Fibroblast of pulmonary artery (primary cell): ENCODE results near the gene CDS2.

Experiments
- DNase-seq: peaks from one replicate; pipeline ENCODE4 v3.0.0-alpha.2; 2010; ENCODE audit warnings: low read depth
- H3K4me3 ChIP-seq: replicated peaks from 2 replicates; pipeline ENCODE4 v1.5.1; 2011; ENCODE audit warnings: low read depth, mild to moderate bottlenecking, control low read depth, low read length, moderate library complexity
- TF ChIP-seq, protein P1 (sequence below): IDR thresholded peaks from 2 replicates; pipeline ENCODE4 v1.5.1; 2011; ENCODE audit warnings: mild to moderate bottlenecking, control low read depth, low read length, inconsistent platforms; ENCODE audit errors: missing control alignments

The CDS2 gene

DNA sequence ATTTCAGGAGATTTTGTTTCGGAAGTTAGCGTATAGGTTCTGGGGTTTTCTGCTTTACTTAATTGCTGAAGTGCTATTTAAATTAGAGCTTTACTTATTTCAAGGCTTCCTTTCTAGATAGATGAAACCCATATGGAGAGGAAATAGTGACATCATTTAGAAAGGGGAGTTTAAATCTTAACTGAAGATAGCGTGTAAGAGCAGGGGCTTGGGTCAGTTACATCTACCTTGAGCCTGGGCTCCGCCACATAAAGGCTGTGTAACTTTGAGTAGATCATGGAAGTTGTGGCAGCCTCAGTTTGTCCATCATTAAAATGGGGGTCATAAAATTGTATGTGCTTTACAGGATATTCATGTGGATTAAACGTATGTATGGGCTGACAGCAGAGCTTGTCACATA, 4.7 kb downstream of the CDS2 start:
- no peak for DNase-seq
- TF ChIP-seq, protein P1, sequence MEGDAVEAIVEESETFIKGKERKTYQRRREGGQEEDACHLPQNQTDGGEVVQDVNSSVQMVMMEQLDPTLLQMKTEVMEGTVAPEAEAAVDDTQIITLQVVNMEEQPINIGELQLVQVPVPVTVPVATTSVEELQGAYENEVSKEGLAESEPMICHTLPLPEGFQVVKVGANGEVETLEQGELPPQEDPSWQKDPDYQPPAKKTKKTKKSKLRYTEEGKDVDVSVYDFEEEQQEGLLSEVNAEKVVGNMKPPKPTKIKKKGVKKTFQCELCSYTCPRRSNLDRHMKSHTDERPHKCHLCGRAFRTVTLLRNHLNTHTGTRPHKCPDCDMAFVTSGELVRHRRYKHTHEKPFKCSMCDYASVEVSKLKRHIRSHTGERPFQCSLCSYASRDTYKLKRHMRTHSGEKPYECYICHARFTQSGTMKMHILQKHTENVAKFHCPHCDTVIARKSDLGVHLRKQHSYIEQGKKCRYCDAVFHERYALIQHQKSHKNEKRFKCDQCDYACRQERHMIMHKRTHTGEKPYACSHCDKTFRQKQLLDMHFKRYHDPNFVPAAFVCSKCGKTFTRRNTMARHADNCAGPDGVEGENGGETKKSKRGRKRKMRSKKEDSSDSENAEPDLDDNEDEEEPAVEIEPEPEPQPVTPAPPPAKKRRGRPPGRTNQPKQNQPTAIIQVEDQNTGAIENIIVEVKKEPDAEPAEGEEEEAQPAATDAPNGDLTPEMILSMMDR: no peak
- H3K4me3 ChIP-seq: no peak overlapping the region

DNA sequence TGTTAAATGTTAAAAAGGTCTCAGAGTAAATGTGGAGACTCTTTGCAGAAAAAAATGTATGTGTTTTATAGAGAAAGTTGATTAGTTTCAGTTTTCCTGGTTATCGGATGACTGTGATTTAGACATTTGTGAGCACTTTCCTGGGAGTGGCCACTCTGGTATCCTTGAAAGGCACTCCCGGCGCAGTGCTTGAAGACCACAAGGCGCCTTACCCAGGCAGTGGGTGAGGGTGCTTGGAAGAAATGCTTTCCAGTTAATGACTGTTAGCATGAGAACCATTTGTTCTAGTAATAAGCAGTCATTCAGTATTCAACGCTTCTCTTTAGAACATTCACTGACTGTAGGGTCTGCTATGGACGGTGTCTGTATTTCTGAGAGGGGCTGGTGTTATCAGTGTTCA, 7.2 kb downstream of the CDS2 start:
- TF ChIP-seq, protein P1: no peak
- DNase-seq: no peak
- no peak overlapping the region for H3K4me3 ChIP-seq

DNA sequence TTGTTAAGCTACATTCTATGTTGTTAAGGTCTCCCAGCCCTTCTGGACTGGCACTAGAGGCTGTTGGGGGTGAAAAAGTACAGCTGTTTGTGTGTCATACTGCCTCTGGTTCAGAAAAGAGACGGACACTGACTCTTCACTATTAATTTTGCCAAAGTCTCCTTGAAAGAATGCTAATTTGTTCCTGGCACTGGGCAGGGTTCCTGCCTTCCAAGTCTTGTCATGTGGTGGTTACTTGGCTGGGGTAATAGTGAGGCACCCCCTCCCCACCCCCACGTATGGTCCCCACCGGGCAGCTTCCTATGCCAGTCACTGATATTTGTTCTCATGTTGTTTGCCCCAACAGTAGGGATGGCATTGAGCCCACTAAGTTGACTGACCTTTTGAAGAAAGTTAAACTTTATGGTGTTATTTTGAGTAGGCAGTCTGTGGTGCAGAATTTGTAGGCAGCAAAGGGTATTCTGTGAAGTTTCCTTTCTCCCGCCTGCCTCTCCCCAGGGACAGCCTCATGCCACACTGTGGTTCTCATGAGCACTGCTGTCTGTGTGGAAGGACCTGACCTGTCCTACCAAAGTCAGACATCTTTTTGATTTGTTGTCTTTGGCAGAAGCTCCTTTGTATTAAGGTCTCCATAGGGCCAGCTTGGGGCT, 8.7 kb downstream of the CDS2 start:
- TF ChIP-seq, protein P1: no peak
- no peak overlapping the region for H3K4me3 ChIP-seq
- DNase-seq: no peak

DNA sequence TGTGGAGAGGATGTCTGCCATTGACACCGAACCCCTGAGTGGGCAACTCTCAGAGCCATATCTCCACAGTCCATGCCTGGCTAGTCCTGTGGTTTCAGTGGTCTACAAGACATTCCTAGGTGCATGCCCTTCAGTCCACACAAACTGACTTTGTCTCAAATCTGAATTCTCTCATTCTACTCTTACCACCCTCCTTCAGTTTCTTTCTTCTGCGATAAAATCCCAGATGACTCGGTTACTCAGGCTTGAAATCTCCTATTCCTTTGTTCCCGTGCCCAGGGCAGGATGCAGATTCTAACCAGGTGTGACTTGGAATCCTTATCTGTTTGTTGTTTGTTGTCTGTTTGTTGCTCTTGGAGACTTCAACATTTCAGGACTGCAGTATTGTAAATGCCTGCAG, 9.3 kb downstream of the CDS2 start:
- TF ChIP-seq, protein P1: no peak
- DNase-seq: no peak

DNA sequence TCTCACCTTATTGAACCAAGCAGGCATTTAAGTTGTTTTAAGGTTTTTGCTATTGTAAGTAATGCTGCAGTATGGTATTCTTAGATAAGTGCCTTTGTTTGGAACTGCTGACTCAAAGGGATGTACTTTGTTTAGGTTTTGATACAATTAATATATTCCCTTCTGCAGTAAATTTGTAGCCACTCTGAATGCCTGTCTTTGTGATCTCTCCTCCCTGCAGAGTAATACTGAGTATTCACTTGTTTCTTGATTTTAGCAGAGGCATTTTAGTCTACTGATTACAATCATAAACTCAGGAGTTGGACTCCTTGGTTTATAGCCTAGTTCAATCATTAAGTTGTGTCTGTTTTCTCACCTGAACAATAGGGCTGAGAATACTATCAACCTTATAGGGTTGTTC, 13.4 kb downstream of the CDS2 start:
- DNase-seq: no peak
- H3K4me3 ChIP-seq: no peak overlapping the region
- TF ChIP-seq, protein P1: no peak

More for the DNA sequence above, 9.3 kb downstream of the CDS2 start:
- no peak overlapping the region for H3K4me3 ChIP-seq

DNA sequence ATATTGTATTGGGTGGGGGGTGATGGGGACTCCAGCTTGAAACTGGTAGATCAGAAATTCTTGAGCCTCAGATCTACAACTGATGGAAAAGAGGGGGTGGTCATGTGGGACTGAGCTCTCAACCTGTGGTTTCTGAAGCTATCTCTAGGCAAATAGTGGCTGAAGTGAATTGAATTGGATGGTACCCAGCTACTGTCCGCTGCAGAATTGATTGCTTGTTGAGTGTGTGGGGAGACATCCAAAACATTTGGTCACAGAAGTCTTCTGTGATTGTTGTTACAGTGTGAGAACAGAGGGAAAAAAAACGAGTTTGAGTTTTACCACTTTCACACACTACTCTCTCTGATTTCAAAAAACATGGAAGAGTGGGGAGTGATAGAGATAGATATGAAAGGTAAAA, 14.8 kb downstream of the CDS2 start:
- TF ChIP-seq, protein P1: no peak
- no peak overlapping the region for H3K4me3 ChIP-seq
- no peak for DNase-seq

DNA sequence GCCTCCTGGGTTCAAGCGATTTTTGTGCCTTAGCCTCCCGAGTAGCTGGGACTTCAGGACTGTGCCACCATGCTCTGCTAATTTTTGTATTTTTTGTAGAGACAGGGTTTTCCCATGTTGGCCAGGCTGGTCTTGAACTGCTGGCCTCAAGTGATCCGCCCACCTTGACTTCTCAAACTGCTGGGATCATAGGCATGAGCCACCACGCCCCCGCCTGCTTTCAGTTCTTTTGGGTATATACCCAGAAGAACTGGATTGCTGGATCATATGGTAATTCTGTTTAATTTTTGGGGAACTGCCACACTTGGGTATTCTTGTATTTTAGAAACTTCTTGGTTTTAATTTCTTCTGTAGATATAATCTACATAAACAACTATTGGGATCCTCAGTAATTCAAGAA, 17.0 kb downstream of the CDS2 start:
- TF ChIP-seq, protein P1: no peak
- no peak for DNase-seq
- no peak overlapping the region for H3K4me3 ChIP-seq
